Stimulated activated CD4-positive, alpha-beta T cell treated with anti-CD3 and anti-CD28 coated beads, TNF-alpha, amount 100 ng/mL, for 1 hour (primary cell): ENCODE data around the gene CDH4.

ENCODE experiments used
- DNase-seq, 3 donors: peaks; one replicate each; pipeline ENCODE4 v3.0.0-alpha.2; 2020; ENCODE audit warnings: low read depth in 3 of 3, low spot score in 1 of 3

The CDH4 gene

GRCh38 chr20:61806314-61806713, 554.3 kb downstream of the CDH4 start:
- no peak for DNase-seq

DNA sequence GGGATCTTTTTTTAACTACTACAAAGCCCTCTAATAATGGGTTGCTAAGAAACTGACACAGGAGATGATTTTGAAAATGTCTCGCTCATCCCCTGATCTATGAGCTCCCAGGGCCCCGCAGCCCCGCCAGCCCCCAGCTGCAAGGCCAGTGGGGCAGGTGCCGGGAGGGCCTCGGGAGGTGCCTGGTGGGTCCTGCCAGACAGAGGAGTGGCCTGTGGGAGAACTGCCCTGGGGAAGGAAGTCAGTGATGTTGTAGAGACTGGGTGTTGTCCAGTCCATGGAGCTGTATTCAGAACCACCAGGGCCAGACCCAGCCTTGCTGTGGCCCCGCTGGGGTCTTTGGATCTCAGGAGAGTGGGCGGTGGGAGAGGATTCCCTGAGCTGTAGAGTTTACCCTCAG, 554.9 kb downstream of the CDH4 start:
- no peak for DNase-seq

GRCh38 chr20:61807471-61808160, 555.6 kb downstream of the CDH4 start:
- DNase-seq, result no peak

DNA sequence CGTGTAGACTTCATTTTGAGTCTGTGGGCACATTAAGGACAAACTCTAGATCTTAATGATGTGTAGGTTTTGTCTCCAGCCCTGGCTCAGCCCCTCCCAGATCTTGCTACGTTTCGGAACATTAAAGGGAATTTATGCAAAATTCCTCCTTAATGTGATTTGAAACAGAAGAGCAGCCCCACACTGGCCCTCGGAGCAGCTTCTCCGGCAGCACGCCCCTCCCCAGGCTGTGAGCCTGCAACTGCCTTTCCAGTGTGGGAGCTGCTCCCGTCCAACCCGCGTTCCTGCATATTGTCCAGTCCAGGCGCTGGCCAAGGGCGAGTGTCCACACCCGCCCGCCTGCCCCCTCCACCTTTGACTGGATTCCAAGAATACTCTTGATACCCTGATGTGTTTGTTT, 556.4 kb downstream of the CDH4 start:
- DNase-seq, result no peak

- no peak for DNase-seq
Measured at GRCh38 chr20:61809006-61809770, 557.1 kb downstream of the CDH4 start.

- no peak for DNase-seq
Measured at GRCh38 chr20:61810066-61810737, 558.1 kb downstream of the CDH4 start.

DNA sequence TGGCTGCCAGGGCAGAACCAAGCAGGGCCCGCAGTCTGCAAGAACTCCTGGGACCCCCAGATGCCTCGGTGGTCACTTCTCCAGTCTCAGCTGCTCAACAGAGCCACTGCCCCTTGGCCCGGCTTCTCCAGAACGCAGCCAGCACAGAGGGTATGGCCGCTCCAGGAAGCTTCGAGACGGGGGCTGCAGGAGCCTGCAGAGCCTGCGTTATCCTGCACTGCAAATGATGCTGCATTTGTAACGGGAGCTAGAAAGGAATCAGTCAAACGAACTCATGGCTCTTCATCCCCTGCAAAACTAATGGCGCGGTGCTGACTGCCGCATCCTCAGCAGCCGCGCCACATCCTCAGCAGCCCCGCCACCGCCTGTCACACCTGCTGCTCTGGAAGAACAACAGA, 558.7 kb downstream of the CDH4 start:
- no peak for DNase-seq

GRCh38 chr20:61811166-61811565, 559.1 kb downstream of the CDH4 start:
- no peak for DNase-seq

- no peak for DNase-seq
Measured at GRCh38 chr20:61812121-61812844, 560.2 kb downstream of the CDH4 start.

- no peak for DNase-seq
Measured at GRCh38 chr20:61812845-61813485, 560.9 kb downstream of the CDH4 start.

GRCh38 chr20:61813791-61814190, 561.7 kb downstream of the CDH4 start:
- no peak for DNase-seq

DNA sequence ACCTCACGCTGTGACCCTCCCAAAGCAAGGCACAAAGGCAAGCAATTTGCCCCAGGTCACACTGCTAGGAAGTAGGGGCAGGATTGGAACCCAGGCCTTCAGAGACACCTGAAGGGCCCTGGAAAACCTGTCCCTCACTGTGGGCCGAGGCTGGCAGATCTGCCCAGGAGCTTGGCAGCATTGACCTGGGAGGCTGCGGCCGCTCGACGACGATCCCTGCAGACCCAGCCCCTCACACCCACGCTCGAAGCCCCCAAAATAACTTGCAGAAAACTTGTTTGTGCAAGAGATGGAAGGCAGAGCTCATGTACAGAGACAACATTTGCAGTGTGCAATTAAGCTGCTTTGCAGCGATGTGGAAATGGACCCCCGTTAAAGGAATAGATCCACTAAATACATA, 562.2 kb downstream of the CDH4 start:
- no peak for DNase-seq

DNA sequence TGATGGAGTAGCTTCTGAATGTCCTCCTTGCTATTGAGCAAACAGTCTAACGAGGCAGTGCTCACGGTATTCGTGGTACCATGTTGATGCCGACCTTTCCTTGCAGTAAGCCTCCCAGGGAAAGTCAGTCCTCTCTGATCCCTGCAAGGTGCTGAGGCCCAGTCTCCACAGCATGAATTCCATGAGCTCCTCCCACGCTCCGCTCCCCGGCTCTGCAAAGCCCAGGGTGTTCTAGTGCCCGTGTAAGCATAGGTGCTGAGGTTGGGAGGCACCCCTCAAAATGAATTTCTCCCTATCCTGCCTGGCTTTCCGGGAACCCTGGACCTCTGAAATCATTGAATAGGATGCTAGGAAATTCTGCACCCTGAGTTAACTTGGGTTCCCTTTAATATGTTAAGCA, 562.7 kb downstream of the CDH4 start:
- no peak for DNase-seq

GRCh38 chr20:61815176-61815575, 563.1 kb downstream of the CDH4 start:
- DNase-seq, result no peak

DNA sequence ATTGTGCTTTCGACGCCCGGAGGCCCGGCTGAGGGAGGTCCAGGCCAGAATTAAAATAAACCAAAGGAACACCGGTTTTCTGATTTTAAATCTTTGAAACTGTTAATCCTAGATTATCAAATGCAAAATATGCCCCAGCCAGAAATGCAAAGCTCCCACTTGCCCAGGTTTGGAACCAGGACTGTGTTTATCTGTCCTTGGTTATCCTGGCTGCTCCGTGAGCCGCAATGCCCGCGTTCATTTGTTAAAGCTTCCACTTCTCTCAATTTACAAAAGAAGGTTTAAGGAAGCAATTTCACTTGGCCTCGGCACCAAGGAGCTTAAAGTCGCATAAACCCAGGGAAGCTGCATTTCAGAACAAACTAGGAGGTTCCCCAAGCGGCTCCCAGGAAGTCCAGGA, 563.6 kb downstream of the CDH4 start:
- no peak for DNase-seq

GRCh38 chr20:61816606-61817460, 564.8 kb downstream of the CDH4 start:
- no peak for DNase-seq

DNA sequence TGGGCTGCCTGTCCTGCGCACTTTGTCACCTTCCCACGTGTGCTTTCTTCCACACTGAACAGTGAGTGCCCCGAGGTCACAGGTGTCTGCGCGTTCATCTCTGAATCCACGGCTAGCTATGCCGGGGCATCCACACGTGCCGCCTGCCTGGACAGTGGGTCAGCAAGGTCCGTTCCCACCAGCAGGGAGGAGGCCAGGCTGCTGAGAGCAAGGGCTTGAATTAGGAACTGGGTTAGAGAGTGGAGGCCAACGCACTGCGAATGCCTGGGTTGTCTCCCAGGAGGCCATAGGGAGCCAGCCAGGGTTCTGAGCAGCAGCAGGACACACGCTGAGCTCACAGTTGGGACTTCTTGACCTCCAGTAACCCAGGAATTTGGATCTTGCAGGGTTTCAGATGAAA, 565.5 kb downstream of the CDH4 start:
- no peak for DNase-seq

GRCh38 chr20:61818746-61819573, 566.9 kb downstream of the CDH4 start:
- DNase-seq, result no peak

GRCh38 chr20:61819574-61819846, 567.4 kb downstream of the CDH4 start:
- DNase-seq, result no peak
